K562 (cell line): Measurements from ENCODE around the gene NT5DC1. TPM values are rescaled to one million over a fixed set of nuclear protein-coding genes. Genes with fewer than 3 reads are reported as not detected.

ENCODE experiments used
- ATAC-seq: fragments of 200-7000 bp; cut with Tn5 transposase; 3 replicates; pipeline ENCODE4 v1.9.1; 2020; ENCODE audit warnings: moderate library complexity
- BruUV-seq: library from RNA; stranded (reverse); fragments of 400-500 nt; replicated peaks from 2 replicates; lab custom pipeline; 2021; lab: Mats Ljungman, UMichigan
- CTCF ChIA-PET: fragments of 300-600 bp; formaldehyde crosslinking; extraction: SDS; loops from one replicate; lab custom pipeline; 2021; ENCODE audit warnings: low intra/inter-chr PET ratio; lab: Yijun Ruan, JAX
- POLR2A ChIA-PET: fragments of 300-600, 350-650 bp; sonication (Branson Sonifier 250); formaldehyde crosslinking; extraction: SDS; loops from one replicate; lab custom pipeline; 2021; ENCODE audit warnings: antibody characterized with exemption, inconsistent platforms; lab: Yijun Ruan, JAX
- DNase-seq, 4 experiments: peaks; one replicate each; pipeline versions ENCODE4 v3.0.0 to v3.0.0-alpha.2; 2011 to 2018; ENCODE audit warnings: low spot score in 3 of 4, mixed read lengths in 3 of 4; ENCODE audit errors: extremely low read depth in 1 of 4
- FAIRE-seq: peaks from 2 replicates; lab custom pipeline; 2011; peaks lifted over from hg19 to GRCh38; lab: Jason Lieb, UNC
- H2AFZ ChIP-seq: 2 replicates; pipeline ENCODE4 v1.6.0; 2011; ENCODE audit warnings: low read depth, low read length, control low read depth, inconsistent platforms
- H3K27ac ChIP-seq: fragments of 200-600 bp; 3 replicates; pipeline ENCODE4 v1.8.0; 2011; ENCODE audit warnings: low read depth, mild to moderate bottlenecking, control low read depth, inconsistent platforms, low read length, moderate library complexity, mixed read lengths; ENCODE audit errors: extremely low read depth
- H3K27me3 ChIP-seq, 2 experiments: fragments of 300-600 bp in 1 of 2; 2 replicates in 1 of 2; 3 replicates in 1 of 2; pipeline versions ENCODE4 v1.6.0 to v1.8.0; 2011; ENCODE audit warnings: inconsistent platforms in 2 of 2, low read length in 2 of 2, mild to moderate bottlenecking in 1 of 2, mixed read lengths in 1 of 2, moderate library complexity in 1 of 2; ENCODE audit not compliant: control insufficient read depth in 2 of 2, insufficient read depth in 2 of 2
- H3K36me3 ChIP-seq: fragments of 300-600 bp; 3 replicates; pipeline ENCODE4 v1.8.0; 2011; ENCODE audit warnings: mild to moderate bottlenecking, low read length, inconsistent platforms; ENCODE audit not compliant: control insufficient read depth, insufficient read depth
- H3K4me1 ChIP-seq, 2 experiments: fragments of 200-600 bp in 1 of 2; replicated peaks in 1 of 2; 2 replicates in 1 of 2; 3 replicates in 1 of 2; pipeline versions ENCODE4 v1.5.1 to v1.8.0; 2011; ENCODE audit warnings: inconsistent platforms in 2 of 2, low read length in 2 of 2, mild to moderate bottlenecking in 1 of 2, mixed read lengths in 1 of 2, moderate library complexity in 1 of 2; ENCODE audit not compliant: control insufficient read depth in 2 of 2, insufficient read depth in 2 of 2
- H3K4me2 ChIP-seq: 2 replicates; pipeline ENCODE4 v1.6.1; 2011; ENCODE audit warnings: low read length, control low read depth, inconsistent platforms, mixed read lengths; ENCODE audit not compliant: insufficient read depth
- H3K4me3 ChIP-seq: fragments of 200-600 bp; sonication (generic), shearing (Covaris generic); 2 replicates; pipeline ENCODE4 v1.5.1; 2016; ENCODE audit warnings: control low read depth, inconsistent platforms
- H3K79me2 ChIP-seq: fragments of 200-600 bp; 3 replicates; pipeline ENCODE4 v1.8.0; 2011; ENCODE audit warnings: low read length, inconsistent platforms; ENCODE audit not compliant: control insufficient read depth, insufficient read depth
- H3K9ac ChIP-seq, 2 experiments: 2 replicates each; pipeline versions ENCODE4 v1.6.0 to v1.6.1; 2011; ENCODE audit warnings: low read depth in 2 of 2, low read length in 2 of 2, control low read depth in 1 of 2, inconsistent platforms in 1 of 2, mild to moderate bottlenecking in 1 of 2, mixed read lengths in 1 of 2; ENCODE audit not compliant: insufficient read depth in 1 of 2
- H3K9me1 ChIP-seq: one replicate; pipeline ENCODE4 v1.6.0; 2011; ENCODE audit warnings: inconsistent platforms, mild to moderate bottlenecking, low read length, moderate library complexity; ENCODE audit not compliant: control insufficient read depth, insufficient read depth
- H3K9me3 ChIP-seq: replicated peaks from 2 replicates; pipeline ENCODE4 v1.5.1; 2011; ENCODE audit warnings: low read depth, low read length, inconsistent platforms; ENCODE audit not compliant: control insufficient read depth, insufficient read depth
- H4K20me1 ChIP-seq: replicated peaks from 2 replicates; pipeline ENCODE4 v1.6.1; 2011; ENCODE audit warnings: low read length, inconsistent platforms, mixed read lengths; ENCODE audit not compliant: control insufficient read depth, insufficient read depth
- MGA ChIP-seq: fragments of 450-650 bp; IDR thresholded peaks from 2 replicates; pipeline ENCODE4 v1.6.1; 2016; ENCODE audit warnings: mild to moderate bottlenecking, moderate library complexity
- OTX1 ChIP-seq: fragments of 450-650 bp; formaldehyde crosslinking; IDR thresholded peaks from 2 replicates; pipeline ENCODE4 v1.4.0; 2022; ENCODE audit warnings: mild to moderate bottlenecking
- WGBS: fragments of 100-300 bp; shearing (Covaris generic); methylation state at CpG from one replicate; pipeline ENCODE4 v1.1.6; 2016; ENCODE audit warnings: low coverage, mixed read lengths; ENCODE audit not compliant: insufficient coverage; ENCODE audit errors: missing lambda C conversion rate; 5-methylcytosine and 5-hydroxymethylcytosine counted together
- in situ Hi-C: fragments of 300-500 bp; cut with MboI; formaldehyde crosslinking; loops from 4 replicates; pipeline ENCODE4 v1.15.0; 2018; ENCODE audit warnings: inconsistent platforms, mixed read lengths
- intact Hi-C: fragments of 100-400 bp; cut with micrococcal nuclease; formaldehyde crosslinking; loops from 2 replicates; pipeline ENCODE4 v1.14.2; 2022
- polyA plus RNA-seq, 8 experiments: library from polyadenylated mRNA; depleted of rRNA in 4 of 8; stranded (reverse) in 5 of 8; unstranded in 3 of 8; fragments of >200 nt; fragmentation: Nextera tagmentation in 2 of 8; fragmentation: Illumina TruSeq in 1 of 8; extraction: Ambion mirVana in 2 of 8; extraction: Trizol in 1 of 8; gene quantifications; 2 replicates each; pipeline versions ENCODE4 v1.2.1 to v1.2.3, GENCODE V29; 2011 to 2014; ENCODE audit warnings: inconsistent platforms in 1 of 8, missing spikeins in 1 of 8
- total RNA-seq, 7 experiments: library from RNA; depleted of rRNA in 6 of 7; stranded (reverse); fragments of >200 nt in 6 of 7; fragmentation: Illumina TruSeq in 2 of 7; extraction: Trizol in 2 of 7; gene quantifications; 2 replicates each; pipeline versions ENCODE4 v1.2.1 to v1.2.3, GENCODE V29; 2011 to 2021; ENCODE audit warnings: low replicate concordance in 1 of 7

NT5DC1 gene
- total and polyA plus RNA-seq, 9 of the 15 experiments (the other 6 are each of a cell fraction or from before 2014, with no cell fraction given), result 4.9 to 28.5 (median 16.3) TPM

- Histone ChIP-seq H3K9ac (no peak overlapping the region), H4K20me1 (no peaks in the 10 kb centered on the region), H3K4me1 (no peaks in the 10 kb centered on the region), H3K9me3 (no peaks in the 10 kb centered on the region), H3K27ac (no peak overlapping the region), H2AFZ (no peak overlapping the region), H3K79me2 (no peaks in the 10 kb centered on the region), H3K4me2 (no peak overlapping the region), H3K4me3 (no peak overlapping the region), H3K36me3 (no peaks in the 10 kb centered on the region), H3K27me3 (peaks cover 0 to 5% of the 10 kb centered on the region in 2 experiments; a peak in 1 of 5 replicates), H3K9me1 (no peaks in the 10 kb centered on the region)
- ChIA-PET POLR2A (no interaction called here), CTCF (no interaction called here)
- in situ Hi-C loops (no loop called here), intact Hi-C loops (no loop called here)
- WGBS, result 8% methylated on average over 4 of the region's 4 CpGs
- BruUV-seq, result no TSS peak
- no peak for DNase-seq
- ATAC-seq, result no peak
- no peak for FAIRE-seq
- TF ChIP-seq MGA (no peak), OTX1 (0 out of 2 replicates have a peak, but pooled peaks have one; percentile 60)
Measured at GRCh38 chr6:116291701-116292396, 191.2 kb downstream of the NT5DC1 start.
